GM04503 (cell line): ENCODE results near the gene ARHGAP27.

Experiments
- DNase-seq: peaks from one replicate; pipeline ENCODE4 v3.0.0-alpha.2; 2012; ENCODE audit warnings: low read depth

Gene ARHGAP27

GRCh38 chr17:45430006-45430737, 2.5 kb downstream of the ARHGAP27 start:
- DNase-seq: no peak

GRCh38 chr17:45429339-45430005, 3.2 kb downstream of the ARHGAP27 start:
- DNase-seq: no peak

GRCh38 chr17:45428931-45429338, 3.7 kb downstream of the ARHGAP27 start:
- no peak for DNase-seq

GRCh38 chr17:45428050-45428617, 4.5 kb downstream of the ARHGAP27 start:
- no peak for DNase-seq

- no peak for DNase-seq
Observed at GRCh38 chr17:45427181-45427835, 5.4 kb downstream of the ARHGAP27 start.

GRCh38 chr17:45426561-45426960, 6.1 kb downstream of the ARHGAP27 start:
- no peak for DNase-seq

- no peak for DNase-seq
Observed at GRCh38 chr17:45425984-45426413, 6.7 kb downstream of the ARHGAP27 start.

GRCh38 chr17:45425125-45425983, 7.3 kb downstream of the ARHGAP27 start:
- DNase-seq: no peak

GRCh38 chr17:45424769-45425124, 7.9 kb downstream of the ARHGAP27 start:
- DNase-seq: no peak

- DNase-seq: no peak
Observed at GRCh38 chr17:45423975-45424335, 8.7 kb downstream of the ARHGAP27 start.

GRCh38 chr17:45423304-45423974, 9.2 kb downstream of the ARHGAP27 start:
- no peak for DNase-seq

- DNase-seq: no peak
Observed at GRCh38 chr17:45414990-45415881, 17.4 kb downstream of the ARHGAP27 start.

GRCh38 chr17:45413498-45413923, 19.2 kb downstream of the ARHGAP27 start:
- no peak for DNase-seq

GRCh38 chr17:45411348-45412105, 21.1 kb downstream of the ARHGAP27 start:
- DNase-seq: no peak

GRCh38 chr17:45410144-45411091, 22.3 kb downstream of the ARHGAP27 start:
- no peak for DNase-seq

GRCh38 chr17:45409659-45410076, 23.0 kb downstream of the ARHGAP27 start:
- DNase-seq: no peak

GRCh38 chr17:45408611-45409421, 23.9 kb downstream of the ARHGAP27 start:
- no peak for DNase-seq
